PFSK-1 (cell line): ENCODE results near the gene TCERG1.

ENCODE experiments used
- POLR2AphosphoS5 ChIP-seq: IDR thresholded peaks from 2 replicates; pipeline ENCODE4 v1.6.1; 2012; ENCODE audit warnings: low read depth, mild to moderate bottlenecking, control low read depth, low read length, moderate library complexity
- REST ChIP-seq, 2 experiments: IDR thresholded peaks; 2 replicates each; pipeline versions ENCODE4 v1.6.1 to v1.8.0; 2011 to 2012; ENCODE audit warnings: low read depth in 2 of 2, low read length in 2 of 2, control low read depth in 1 of 2, inconsistent platforms in 1 of 2, mild to moderate bottlenecking in 1 of 2, moderate library complexity in 1 of 2; ENCODE audit not compliant: insufficient read depth in 1 of 2

GRCh38 chr5:146540414-146540813, 93.3 kb downstream of the TCERG1 start:
- TF ChIP-seq REST (IDR thresholded peaks at IDR 0.05; ENCODE audit: insufficient read depth in 1 of 2, low read depth in 2 of 2, low read length in 2 of 2) (no peak), POLR2AphosphoS5 (no peak)
